Kidney tubule cell (primary cell): ENCODE data around the gene ILDR2.

Experiments used
- DNase-seq: peaks from one replicate; pipeline ENCODE4 v3.0.0-alpha.2; 2018; ENCODE audit warnings: low spot score

The ILDR2 gene

DNA sequence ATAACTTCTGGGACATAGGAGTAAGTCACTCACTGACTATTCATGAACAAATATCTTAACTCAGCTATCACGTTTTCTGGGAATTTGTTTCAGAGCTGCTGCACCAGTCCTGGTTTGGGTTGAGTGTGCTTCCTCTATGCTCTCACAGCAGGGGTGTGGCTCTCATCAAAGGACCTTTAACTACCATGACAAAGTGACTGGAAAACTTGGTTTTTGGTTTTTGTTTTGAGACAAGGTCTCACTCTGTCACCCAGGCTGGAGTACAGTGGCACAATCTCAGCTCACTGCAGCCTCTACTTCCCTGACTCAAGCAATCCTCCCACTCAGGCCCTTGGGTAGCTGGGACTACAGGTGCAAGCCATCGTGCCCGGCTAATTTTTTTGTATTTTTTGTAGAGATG lies 4.1 kb downstream of the ILDR2 start:
- DNase-seq = no peak

- DNase-seq = no peak
Observed at GRCh38 chr1:166969074-166969677, 6.2 kb downstream of the ILDR2 start.

- DNase-seq = peak; percentile 62
Observed at GRCh38 chr1:166960858-166961474, 14.4 kb downstream of the ILDR2 start.

DNA sequence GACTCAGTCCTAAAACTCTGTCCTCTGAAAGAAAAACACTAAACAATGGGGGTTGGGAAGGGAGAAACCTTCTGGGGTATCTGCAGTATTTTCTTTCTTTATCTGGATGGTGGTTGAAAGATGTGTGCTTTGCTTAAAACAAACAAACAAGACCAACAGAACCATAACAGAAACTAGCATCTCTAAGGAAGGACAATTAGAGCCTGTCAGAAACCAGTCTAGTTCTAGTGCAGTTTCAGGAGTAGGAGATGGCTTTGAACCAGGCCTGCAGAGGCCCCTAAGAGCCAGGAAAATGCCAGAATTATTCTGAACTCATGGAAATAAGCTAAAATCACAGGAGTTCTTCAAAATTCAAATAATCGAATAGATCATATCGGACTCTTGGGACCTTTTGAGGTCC lies 18.5 kb downstream of the ILDR2 start:
- no peak for DNase-seq

GRCh38 chr1:166956057-166956850 lies 19.1 kb downstream of the ILDR2 start:
- no peak for DNase-seq

GRCh38 chr1:166953491-166953890 lies 21.8 kb downstream of the ILDR2 start:
- no peak for DNase-seq

- peak; percentile 38 for DNase-seq
Observed at GRCh38 chr1:166952002-166952746, 23.2 kb downstream of the ILDR2 start.

GRCh38 chr1:166951050-166951449 lies 24.3 kb downstream of the ILDR2 start:
- no peak for DNase-seq

DNA sequence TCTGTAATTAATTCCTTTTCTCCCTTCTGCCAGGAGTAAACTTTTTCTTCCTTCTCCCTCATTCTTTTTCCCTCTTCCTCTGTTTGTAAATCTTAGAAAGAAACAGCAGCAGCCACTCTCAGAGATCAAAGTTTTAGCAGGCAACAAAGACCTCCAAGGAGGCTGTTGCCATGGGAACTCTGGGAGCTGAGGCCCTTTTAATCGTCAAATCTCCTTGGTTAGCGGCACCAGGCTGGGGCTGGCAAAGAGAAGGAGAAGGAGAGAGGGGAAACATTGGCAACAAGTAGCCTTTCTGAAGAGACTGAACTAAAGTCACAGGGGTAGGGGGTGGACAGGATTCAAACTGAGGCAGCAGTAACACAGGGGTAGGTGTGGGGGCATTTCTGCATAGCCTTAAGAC lies 25.2 kb downstream of the ILDR2 start:
- DNase-seq = no peak

DNA sequence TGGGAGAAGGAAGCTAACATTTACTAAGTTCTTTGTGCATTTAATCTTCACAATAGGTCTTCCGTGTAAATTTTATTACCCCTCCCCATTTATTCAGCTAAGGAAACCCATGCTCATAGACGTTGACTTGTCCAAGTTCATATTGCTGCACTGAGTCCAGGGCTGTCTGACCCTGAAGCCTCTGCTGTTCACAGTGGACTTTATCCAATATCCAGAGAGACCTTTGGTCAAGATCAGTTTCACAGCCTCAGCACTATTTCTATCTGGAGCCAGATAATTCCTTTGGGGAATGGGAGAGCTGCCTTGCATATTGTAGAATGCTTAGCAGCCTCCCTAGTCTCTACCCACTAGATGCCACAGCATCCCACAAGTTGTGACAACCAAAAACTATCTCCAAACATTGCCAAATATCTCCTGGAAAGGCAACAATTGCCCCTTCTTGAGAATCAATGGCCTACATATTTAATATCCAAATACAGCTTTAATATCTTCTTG lies 26.4 kb downstream of the ILDR2 start:
- no peak for DNase-seq

DNA sequence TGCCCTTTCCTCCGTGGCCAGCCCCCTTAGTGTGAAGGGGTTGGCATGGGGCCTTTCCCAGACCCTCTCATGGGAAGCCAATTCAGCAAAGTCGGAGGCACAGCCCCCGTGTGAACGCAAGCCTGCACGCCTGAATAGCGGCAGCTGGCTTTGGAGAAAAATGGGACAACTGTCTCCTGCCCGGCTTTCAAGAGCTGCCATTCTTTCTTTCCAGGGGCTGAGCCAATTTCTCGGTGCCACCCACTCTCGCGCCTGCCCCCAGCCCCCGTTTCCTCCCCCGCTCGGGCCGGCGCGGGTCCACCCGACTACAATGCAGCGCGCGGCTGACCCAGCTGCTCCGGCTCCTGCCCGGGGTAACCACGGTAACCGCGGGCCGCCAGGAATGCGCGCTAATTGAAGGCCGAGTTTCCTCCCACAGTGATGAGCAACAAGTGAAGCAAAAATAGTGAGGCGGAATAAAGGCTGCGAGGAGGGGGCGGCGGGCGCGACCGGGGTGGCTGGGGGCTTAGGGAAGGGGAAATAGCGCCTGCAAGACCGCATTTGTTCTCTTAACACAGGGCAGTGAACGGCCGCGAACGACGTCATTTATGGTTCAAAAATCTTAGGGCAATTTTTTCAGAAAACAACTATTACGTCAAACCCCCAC lies 27.8 kb downstream of the ILDR2 start:
- peak; percentile 79 for DNase-seq

DNA sequence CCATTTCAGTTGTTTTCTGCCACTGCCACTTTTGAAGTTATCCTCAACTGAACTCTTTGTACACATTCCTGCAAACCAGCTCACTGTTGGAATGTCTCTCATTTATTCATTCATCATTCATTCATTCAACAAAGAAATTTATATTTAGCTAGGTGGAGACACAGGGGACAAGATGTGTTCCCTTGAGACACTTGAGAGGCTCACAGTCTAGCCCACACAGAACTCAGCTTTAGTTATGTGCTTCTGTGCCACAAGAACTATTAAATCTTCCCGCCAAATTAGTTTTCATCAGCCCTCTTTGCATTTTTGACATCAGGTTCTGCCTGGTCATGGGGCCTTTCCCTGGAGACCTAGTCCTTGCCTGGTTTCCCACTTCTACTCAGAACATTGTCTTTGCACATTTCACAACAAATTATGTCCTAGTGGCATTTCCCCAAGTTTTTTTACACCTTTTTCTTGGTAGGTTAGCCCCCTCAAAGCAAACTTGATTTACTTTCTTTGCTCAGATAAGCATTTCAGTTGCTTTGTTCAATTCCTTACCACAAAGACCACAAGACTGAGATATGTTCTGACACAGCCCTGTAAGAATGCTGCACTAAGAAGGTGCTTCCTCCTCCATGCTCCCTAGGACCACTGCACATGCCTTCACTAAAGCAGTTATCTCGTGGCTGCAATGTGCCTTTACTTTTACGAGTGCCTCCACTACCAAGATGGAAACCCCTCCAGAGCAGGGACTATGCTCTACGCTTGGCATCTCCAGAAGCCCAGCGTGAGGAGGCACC lies 31.0 kb downstream of the ILDR2 start:
- DNase-seq = peak; percentile 88

DNA sequence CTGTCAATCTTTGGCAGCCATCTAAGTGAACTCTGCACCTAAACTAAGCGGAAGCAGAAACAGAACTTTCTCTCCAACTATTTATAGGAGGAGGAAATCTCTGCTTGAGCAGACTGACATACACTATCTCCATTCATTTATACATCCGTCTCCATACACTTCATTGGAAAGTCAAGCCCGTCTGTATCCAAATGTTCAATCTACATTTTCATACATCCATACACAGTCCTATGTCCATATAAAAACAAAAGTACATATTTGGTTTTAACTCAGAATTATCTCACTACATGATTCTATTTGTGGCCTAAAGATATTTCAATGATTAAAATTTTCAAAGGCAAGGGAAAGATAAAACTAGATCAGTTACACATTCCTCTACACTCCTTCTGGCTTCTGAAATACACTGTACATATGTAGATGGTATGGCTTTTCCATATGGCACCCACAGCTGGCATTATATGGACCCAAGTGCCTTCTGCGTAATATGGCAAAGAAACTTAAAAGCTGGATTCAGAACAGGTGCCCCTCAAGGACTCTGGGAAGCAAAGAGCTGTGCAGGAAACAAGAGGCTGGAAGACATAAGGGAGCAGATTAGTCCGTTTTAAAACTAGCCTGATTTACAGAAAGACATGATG lies 35.5 kb downstream of the ILDR2 start:
- no peak for DNase-seq

DNA sequence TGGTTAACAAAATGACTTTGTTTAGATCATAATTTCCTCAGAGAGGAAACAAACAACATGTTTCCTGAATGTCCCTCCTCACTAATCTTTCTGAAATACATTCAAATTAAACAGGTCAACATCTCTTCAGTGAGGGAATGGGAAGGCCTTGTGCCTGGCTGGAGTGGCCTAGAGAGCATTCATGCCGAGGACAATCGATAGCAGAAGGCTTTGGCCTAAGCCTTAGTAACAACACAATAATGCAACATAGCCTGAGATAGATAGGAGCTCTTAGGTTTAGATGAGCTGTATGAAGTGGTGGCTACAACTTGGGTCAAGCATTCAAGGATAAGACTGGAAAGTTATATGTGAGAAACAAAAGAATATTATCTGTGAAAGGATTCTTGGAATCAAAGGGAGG lies 37.4 kb downstream of the ILDR2 start:
- DNase-seq = no peak

- no peak for DNase-seq
Observed at GRCh38 chr1:166937329-166937728, 38.0 kb downstream of the ILDR2 start.

- peak; percentile 68 for DNase-seq
Observed at GRCh38 chr1:166933633-166934032, 41.7 kb downstream of the ILDR2 start.

DNA sequence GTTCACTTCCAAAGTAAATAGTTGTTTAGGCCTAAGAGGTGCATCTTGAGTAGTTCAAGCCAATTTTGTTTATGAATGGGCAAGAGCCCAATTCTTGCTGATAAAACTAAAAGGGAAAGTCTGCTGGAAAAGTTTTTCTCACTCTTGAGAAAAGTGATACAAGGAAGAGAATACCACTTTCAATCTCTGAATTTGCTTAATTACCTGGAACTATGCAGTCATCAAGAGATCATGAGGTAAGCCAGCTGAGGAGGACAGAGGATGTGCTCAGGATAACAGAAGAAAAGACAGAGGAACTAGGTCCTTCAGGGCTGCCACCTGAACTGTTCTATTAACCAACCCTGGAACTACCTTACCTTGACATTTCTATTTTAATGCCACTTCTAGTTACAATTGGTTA lies 42.2 kb downstream of the ILDR2 start:
- peak; percentile 65 for DNase-seq

GRCh38 chr1:166929911-166930310 lies 45.4 kb downstream of the ILDR2 start:
- no peak for DNase-seq

DNA sequence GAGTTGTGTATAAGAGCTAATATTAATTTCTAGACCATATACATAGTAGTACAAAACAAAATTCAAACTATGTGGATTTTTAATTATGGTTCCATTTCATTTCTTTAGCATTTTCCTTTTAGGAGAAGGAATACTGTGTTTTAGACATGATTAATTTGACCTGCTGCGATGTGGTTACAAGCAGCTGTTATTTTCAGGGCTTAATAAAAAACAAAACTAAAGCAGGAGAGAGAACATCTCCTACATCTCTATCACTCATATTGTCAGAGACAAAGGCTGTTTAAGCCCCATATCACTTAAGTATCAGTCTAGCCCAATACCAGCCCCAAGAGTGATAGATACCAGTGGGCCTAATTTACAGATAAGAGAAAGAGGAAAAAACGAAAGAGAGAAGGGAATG lies 47.6 kb downstream of the ILDR2 start:
- DNase-seq = no peak

DNA sequence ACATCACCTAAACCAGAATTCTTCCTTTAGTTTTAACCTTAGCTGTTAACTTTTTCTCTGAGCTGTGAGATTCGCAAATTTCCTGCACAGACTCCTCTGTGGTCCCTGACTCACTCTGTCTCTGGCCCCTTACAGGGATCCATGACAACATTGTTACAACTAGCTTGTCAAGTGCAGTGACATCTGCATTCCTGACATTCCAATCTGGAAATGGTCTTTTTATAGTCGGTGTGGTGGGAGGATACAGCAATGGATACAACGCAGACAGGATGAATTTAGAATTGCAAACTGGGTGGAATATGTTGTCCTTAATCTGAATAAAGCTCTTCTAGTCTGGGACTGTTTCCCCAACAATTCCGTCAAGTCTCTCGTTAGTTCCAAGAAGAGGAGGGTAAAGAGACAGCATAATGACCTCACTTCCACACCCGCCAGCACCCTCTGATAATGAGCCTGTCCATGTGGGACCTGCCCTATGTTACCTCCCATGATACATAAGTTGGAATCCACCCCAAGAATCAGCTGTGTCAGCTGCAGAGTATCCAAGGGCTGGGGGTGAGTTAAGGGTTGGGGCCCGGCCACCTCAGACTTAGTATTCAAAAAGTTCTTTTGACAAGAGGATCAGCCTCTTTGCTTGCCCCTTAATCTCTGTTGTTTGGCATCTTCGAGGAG lies 49.4 kb downstream of the ILDR2 start:
- peak; percentile 94 for DNase-seq
